PC-9 (cell line): ENCODE measurements around the gene KCNA2.

Experiments used
- CTCF ChIP-seq: fragments of 200-600 bp; sonication (generic); conservative IDR thresholded peaks from 2 replicates; pipeline ENCODE4 v1.6.1; 2017; ENCODE audit warnings: mixed run types, antibody characterized with exemption, mild to moderate bottlenecking, moderate library complexity
- EZH2 ChIP-seq: fragments of 200-600 bp; sonication (generic); IDR thresholded peaks from 2 replicates; pipeline ENCODE4 v1.8.0; 2017; ENCODE audit warnings: antibody characterized with exemption, low read depth

GRCh38 chr1:110626889-110627288 lies 20.7 kb upstream of the KCNA2 start:
- TF ChIP-seq CTCF (no peak), EZH2 (no peak)
